ENCODE measurements around the gene MCTP1.
"Not testable (repeated sequence)": the region's sequence is repeated elsewhere in the genome, so short reads cannot be mapped to it uniquely, and the experiment has no call there.

The MCTP1 gene

GRCh38 chr5:95178046-95178651 lies 106.7 kb downstream of the MCTP1 start:
- DNase-seq: peak; percentile 13 to 19

GRCh38 chr5:95177456-95177855 lies 107.4 kb downstream of the MCTP1 start:
- no peak for DNase-seq

- DNase-seq: no peak
These were observed 109.8 kb downstream of the MCTP1 start for GRCh38 chr5:95175106-95175505.

- no peak for DNase-seq
These were observed 112.2 kb downstream of the MCTP1 start for GRCh38 chr5:95172659-95173058.

GRCh38 chr5:95164861-95165260 lies 120.0 kb downstream of the MCTP1 start:
- DNase-seq: no peak

GRCh38 chr5:95163079-95163478 lies 121.8 kb downstream of the MCTP1 start:
- DNase-seq: no peak

- DNase-seq: no peak
These were observed 122.5 kb downstream of the MCTP1 start for GRCh38 chr5:95162231-95162992.

GRCh38 chr5:95159603-95160002 lies 125.3 kb downstream of the MCTP1 start:
- DNase-seq: no peak

- no peak for DNase-seq
These were observed 129.0 kb downstream of the MCTP1 start for GRCh38 chr5:95155888-95156287.

GRCh38 chr5:95153511-95153910 lies 131.4 kb downstream of the MCTP1 start:
- DNase-seq: no peak

GRCh38 chr5:95152535-95152934 lies 132.4 kb downstream of the MCTP1 start:
- no peak for DNase-seq

GRCh38 chr5:95152131-95152530 lies 132.8 kb downstream of the MCTP1 start:
- no peak for DNase-seq

- DNase-seq: no peak
These were observed 133.2 kb downstream of the MCTP1 start for GRCh38 chr5:95151694-95152093.

- no peak for DNase-seq
These were observed 135.5 kb downstream of the MCTP1 start for GRCh38 chr5:95149387-95149786.

- no peak for DNase-seq
These were observed 136.4 kb downstream of the MCTP1 start for GRCh38 chr5:95148453-95148852.

- not testable (repeated sequence) for DNase-seq
These were observed 141.0 kb downstream of the MCTP1 start for GRCh38 chr5:95143858-95144257.

GRCh38 chr5:95142145-95142544 lies 142.7 kb downstream of the MCTP1 start:
- DNase-seq: no peak

- no peak for DNase-seq
These were observed 143.8 kb downstream of the MCTP1 start for GRCh38 chr5:95141141-95141540.

GRCh38 chr5:95134326-95134725 lies 150.6 kb downstream of the MCTP1 start:
- no peak for DNase-seq

GRCh38 chr5:95132096-95132495 lies 152.8 kb downstream of the MCTP1 start:
- no peak for DNase-seq

- DNase-seq: no peak
These were observed 154.0 kb downstream of the MCTP1 start for GRCh38 chr5:95130941-95131340.

GRCh38 chr5:95124731-95125130 lies 160.2 kb downstream of the MCTP1 start:
- DNase-seq: no peak

GRCh38 chr5:95124101-95124500 lies 160.8 kb downstream of the MCTP1 start:
- no peak for DNase-seq

GRCh38 chr5:95114902-95115301 lies 170.0 kb downstream of the MCTP1 start:
- no peak for DNase-seq

GRCh38 chr5:95114305-95114704 lies 170.6 kb downstream of the MCTP1 start:
- no peak for DNase-seq

Data from NCI-H187 (cell line).